ENCODE data around the gene IQGAP1. TPM values are rescaled to one million over a fixed set of nuclear protein-coding genes. Genes with fewer than 3 reads are reported as not detected.
"Not testable (repeated sequence)": the region's sequence is repeated elsewhere in the genome, so short reads cannot be mapped to it uniquely, and the experiment has no call there.

Gene IQGAP1
- total and polyA plus RNA-seq, 2 experiments from 2014 or later = 65.8 to 125 TPM

GRCh38 chr15:90497912-90498311, 109.9 kb downstream of the IQGAP1 start:
- H3K4me3 ChIP-seq = no peak overlapping the region
- DNase-seq (ENCODE audit: low spot score) = peak; percentile 64
- no peaks in the 10 kb centered on the region for H3K9me2 ChIP-seq (replicated peaks; ENCODE audit: insufficient read depth)
- no peak overlapping the region for H3K4me2 ChIP-seq
- H2AFZ ChIP-seq = no peak overlapping the region
- no peak for TF ChIP-seq EZH2phosphoT487 (IDR thresholded peaks at IDR 0.05; ENCODE audit: low read depth, severe bottlenecking, unreplicated experiment)
- TF ChIP-seq, protein P1, sequence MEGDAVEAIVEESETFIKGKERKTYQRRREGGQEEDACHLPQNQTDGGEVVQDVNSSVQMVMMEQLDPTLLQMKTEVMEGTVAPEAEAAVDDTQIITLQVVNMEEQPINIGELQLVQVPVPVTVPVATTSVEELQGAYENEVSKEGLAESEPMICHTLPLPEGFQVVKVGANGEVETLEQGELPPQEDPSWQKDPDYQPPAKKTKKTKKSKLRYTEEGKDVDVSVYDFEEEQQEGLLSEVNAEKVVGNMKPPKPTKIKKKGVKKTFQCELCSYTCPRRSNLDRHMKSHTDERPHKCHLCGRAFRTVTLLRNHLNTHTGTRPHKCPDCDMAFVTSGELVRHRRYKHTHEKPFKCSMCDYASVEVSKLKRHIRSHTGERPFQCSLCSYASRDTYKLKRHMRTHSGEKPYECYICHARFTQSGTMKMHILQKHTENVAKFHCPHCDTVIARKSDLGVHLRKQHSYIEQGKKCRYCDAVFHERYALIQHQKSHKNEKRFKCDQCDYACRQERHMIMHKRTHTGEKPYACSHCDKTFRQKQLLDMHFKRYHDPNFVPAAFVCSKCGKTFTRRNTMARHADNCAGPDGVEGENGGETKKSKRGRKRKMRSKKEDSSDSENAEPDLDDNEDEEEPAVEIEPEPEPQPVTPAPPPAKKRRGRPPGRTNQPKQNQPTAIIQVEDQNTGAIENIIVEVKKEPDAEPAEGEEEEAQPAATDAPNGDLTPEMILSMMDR (IDR thresholded peaks at IDR 0.05; ENCODE audit: poor library complexity) = no peak
- no peak for TF ChIP-seq EZH2 (IDR thresholded peaks at IDR 0.05; ENCODE audit: borderline replicate concordance)
- WGBS (ENCODE audit: low lambda C conversion rate, missing lambda C conversion rate) = 78% methylated on average over 6 of the region's 6 CpGs
- no peaks in the 10 kb centered on the region for H3K4me1 ChIP-seq (ENCODE audit: insufficient read depth)
- no peaks in the 10 kb centered on the region for H3K27me3 ChIP-seq
- H3K79me2 ChIP-seq = no peaks in the 10 kb centered on the region
- no peaks in the 10 kb centered on the region for H3K9me3 ChIP-seq (ENCODE audit: low read depth)
- H3K27ac ChIP-seq = no peak overlapping the region
- H3K36me3 ChIP-seq (replicated peaks; ENCODE audit: insufficient read depth, low read depth) = no peaks in the 10 kb centered on the region
- no peaks in the 10 kb centered on the region for H4K20me1 ChIP-seq (ENCODE audit: insufficient read depth, poor library complexity, severe bottlenecking)

DNA sequence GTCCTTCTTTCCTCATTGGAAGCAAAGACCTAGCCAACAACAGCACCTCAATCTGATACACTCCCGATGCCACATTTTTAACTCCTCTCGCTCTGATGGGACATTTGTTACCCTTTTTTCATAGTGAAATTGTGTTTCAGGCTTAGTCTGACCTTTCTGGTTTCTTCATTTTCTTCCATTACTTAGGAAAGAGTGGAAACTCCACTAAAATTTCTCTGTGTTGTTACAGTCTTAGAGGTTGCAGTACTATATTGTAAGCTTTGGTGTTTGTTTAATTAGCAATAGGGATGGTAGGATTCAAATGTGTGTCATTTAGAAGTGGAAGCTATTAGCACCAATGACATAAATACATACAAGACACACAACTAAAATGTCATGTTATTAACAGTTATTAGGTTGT, 112.1 kb downstream of the IQGAP1 start:
- no peak overlapping the region for H2AFZ ChIP-seq
- DNase-seq (ENCODE audit: low spot score) = no peak
- no peak overlapping the region for H3K4me2 ChIP-seq
- H4K20me1 ChIP-seq (ENCODE audit: insufficient read depth, poor library complexity, severe bottlenecking) = no peaks in the 10 kb centered on the region
- 100% methylated on average over 2 of the region's 2 CpGs for WGBS (ENCODE audit: low lambda C conversion rate, missing lambda C conversion rate)
- H3K27me3 ChIP-seq = no peaks in the 10 kb centered on the region
- no peaks in the 10 kb centered on the region for H3K9me2 ChIP-seq (replicated peaks; ENCODE audit: insufficient read depth)
- no peak overlapping the region for H3K4me3 ChIP-seq
- H3K79me2 ChIP-seq = no peaks in the 10 kb centered on the region
- no peak for TF ChIP-seq EZH2phosphoT487 (IDR thresholded peaks at IDR 0.05; ENCODE audit: low read depth, severe bottlenecking, unreplicated experiment)
- TF ChIP-seq, protein P1 (IDR thresholded peaks at IDR 0.05; ENCODE audit: poor library complexity) = no peak
- no peak for TF ChIP-seq EZH2 (IDR thresholded peaks at IDR 0.05; ENCODE audit: borderline replicate concordance)
- no peaks in the 10 kb centered on the region for H3K4me1 ChIP-seq (ENCODE audit: insufficient read depth)
- no peaks in the 10 kb centered on the region for H3K36me3 ChIP-seq (replicated peaks; ENCODE audit: insufficient read depth, low read depth)
- H3K27ac ChIP-seq = no peak overlapping the region
- H3K9me3 ChIP-seq (ENCODE audit: low read depth) = no peaks in the 10 kb centered on the region

- WGBS (ENCODE audit: low lambda C conversion rate, missing lambda C conversion rate) = 90% methylated on average over 4 of the region's 4 CpGs
- H3K9me3 ChIP-seq (ENCODE audit: low read depth) = no peaks in the 10 kb centered on the region
- H4K20me1 ChIP-seq (ENCODE audit: insufficient read depth, poor library complexity, severe bottlenecking) = no peaks in the 10 kb centered on the region
- no peaks in the 10 kb centered on the region for H3K36me3 ChIP-seq (replicated peaks; ENCODE audit: insufficient read depth, low read depth)
- no peaks in the 10 kb centered on the region for H3K9me2 ChIP-seq (replicated peaks; ENCODE audit: insufficient read depth)
- no peak overlapping the region for H3K4me3 ChIP-seq
- no peaks in the 10 kb centered on the region for H3K79me2 ChIP-seq
- no peak for TF ChIP-seq EZH2phosphoT487 (IDR thresholded peaks at IDR 0.05; ENCODE audit: low read depth, severe bottlenecking, unreplicated experiment)
- TF ChIP-seq, protein P1 (IDR thresholded peaks at IDR 0.05; ENCODE audit: poor library complexity) = no peak
- no peak for TF ChIP-seq EZH2 (IDR thresholded peaks at IDR 0.05; ENCODE audit: borderline replicate concordance)
- H3K27ac ChIP-seq = no peak overlapping the region
- no peak overlapping the region for H2AFZ ChIP-seq
- no peak overlapping the region for H3K4me2 ChIP-seq
- no peak for DNase-seq (ENCODE audit: low spot score)
- no peaks in the 10 kb centered on the region for H3K27me3 ChIP-seq
- H3K4me1 ChIP-seq (ENCODE audit: insufficient read depth) = no peaks in the 10 kb centered on the region
Observed at GRCh38 chr15:90501898-90502297, 113.9 kb downstream of the IQGAP1 start.

DNA sequence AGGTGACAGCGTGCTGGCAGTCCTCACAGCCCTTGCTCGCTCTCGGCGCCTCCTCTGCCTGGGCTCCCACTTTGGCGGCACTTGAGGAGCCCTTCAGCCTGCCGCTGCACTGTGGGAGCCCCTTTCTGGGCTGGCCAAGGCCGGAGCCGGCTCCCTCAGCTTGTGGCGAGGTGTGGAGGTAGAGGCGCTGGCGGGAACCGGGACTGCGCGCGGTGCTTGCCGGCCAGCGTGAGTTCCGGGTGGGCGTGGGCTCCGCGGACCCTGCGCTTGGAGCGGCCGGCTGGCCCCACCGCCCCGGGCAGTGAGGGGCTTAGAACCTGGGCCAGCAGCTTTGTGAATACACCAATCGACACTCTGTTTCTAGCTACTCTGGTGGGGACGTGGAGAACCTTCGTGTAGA, 122.7 kb downstream of the IQGAP1 start:
- H3K4me1 ChIP-seq (ENCODE audit: insufficient read depth); H2AFZ ChIP-seq; H4K20me1 ChIP-seq (ENCODE audit: insufficient read depth, poor library complexity, severe bottlenecking); H3K9me2 ChIP-seq (replicated peaks; ENCODE audit: insufficient read depth); H3K27ac ChIP-seq; H3K9me3 ChIP-seq (ENCODE audit: low read depth); H3K4me3 ChIP-seq; H3K27me3 ChIP-seq; H3K4me2 ChIP-seq; H3K79me2 ChIP-seq; H3K36me3 ChIP-seq (replicated peaks; ENCODE audit: insufficient read depth, low read depth); DNase-seq (ENCODE audit: low spot score): not testable (repeated sequence)
- 94% methylated on average over 29 of the region's 29 CpGs for WGBS (ENCODE audit: low lambda C conversion rate, missing lambda C conversion rate)

DNA sequence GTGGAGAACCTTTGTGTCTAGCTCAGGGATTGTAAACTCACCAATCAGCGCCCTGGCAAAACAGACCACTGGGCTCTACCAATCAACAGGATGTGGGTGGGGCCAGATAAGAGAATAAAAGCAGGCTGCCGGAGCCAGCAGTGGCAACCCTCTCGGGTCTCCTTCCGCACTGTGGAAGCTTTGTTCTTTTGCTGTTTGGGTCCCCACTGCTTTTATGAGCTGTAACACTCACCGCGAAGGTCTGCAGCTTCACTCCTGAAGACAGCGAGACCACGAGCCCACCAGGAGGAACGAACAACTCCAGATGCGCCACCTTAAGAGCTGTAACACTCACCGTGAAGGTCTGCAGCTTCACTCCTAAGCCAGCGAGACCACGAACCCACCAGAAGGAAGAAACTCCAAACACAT, 123.2 kb downstream of the IQGAP1 start:
- WGBS (ENCODE audit: low lambda C conversion rate, missing lambda C conversion rate) = 95% methylated on average over 8 of the region's 13 CpGs
- DNase-seq (ENCODE audit: low spot score); H3K9me3 ChIP-seq (ENCODE audit: low read depth); H3K27me3 ChIP-seq; H4K20me1 ChIP-seq (ENCODE audit: insufficient read depth, poor library complexity, severe bottlenecking); H3K4me2 ChIP-seq; H3K36me3 ChIP-seq (replicated peaks; ENCODE audit: insufficient read depth, low read depth); H3K27ac ChIP-seq; H3K4me1 ChIP-seq (ENCODE audit: insufficient read depth); H3K4me3 ChIP-seq; H3K79me2 ChIP-seq; H3K9me2 ChIP-seq (replicated peaks; ENCODE audit: insufficient read depth); H2AFZ ChIP-seq: not testable (repeated sequence)

All from hepatocyte (in vitro differentiated cells).